Ovary (tissue), 3 donors: Measurements from ENCODE around the gene EVI5.

Experiments
- EP300 ChIP-seq: sonication (generic); formaldehyde crosslinking; IDR thresholded peaks from one replicate; pipeline ENCODE4 v1.6.1; 2017; ENCODE audit warnings: antibody characterized with exemption
- POLR2A ChIP-seq: fragments of 450-650 bp; IDR thresholded peaks from one replicate; pipeline ENCODE4 v1.6.1; 2017; ENCODE audit warnings: antibody characterized with exemption, mild to moderate bottlenecking, moderate library complexity
- TF ChIP-seq, protein P1 (sequence below), 3 donors: fragments of 450-650 bp in 2 of 3; fragments of 200-600 bp in 1 of 3; IDR thresholded peaks; one replicate each; pipeline versions ENCODE4 v1.5.1 to v1.8.0; 2016 to 2022; ENCODE audit warnings: antibody characterized with exemption in 3 of 3, mild to moderate bottlenecking in 1 of 3
- donor health status: DM: no; HTN: no; CAD: no.

DNA sequence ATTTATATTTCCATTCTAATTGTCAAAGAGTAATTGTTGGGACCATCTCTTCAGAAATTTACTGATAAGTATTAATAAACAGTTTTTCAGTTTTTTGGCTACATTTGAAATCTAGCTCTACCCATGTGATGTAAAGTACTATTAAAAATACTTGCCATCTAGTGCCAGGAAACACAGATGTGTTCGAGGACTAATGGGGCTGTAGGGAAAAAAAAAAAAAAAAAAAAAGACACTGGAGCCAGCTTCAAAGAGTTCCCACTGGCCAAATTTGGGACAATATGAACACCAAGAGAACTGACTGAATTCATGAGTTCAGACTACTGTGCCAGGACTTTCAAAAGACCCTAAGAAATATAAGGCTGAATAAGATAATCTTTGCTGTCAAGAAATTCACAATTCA is 233.0 kb downstream of the EVI5 start:
- TF ChIP-seq, protein P1, sequence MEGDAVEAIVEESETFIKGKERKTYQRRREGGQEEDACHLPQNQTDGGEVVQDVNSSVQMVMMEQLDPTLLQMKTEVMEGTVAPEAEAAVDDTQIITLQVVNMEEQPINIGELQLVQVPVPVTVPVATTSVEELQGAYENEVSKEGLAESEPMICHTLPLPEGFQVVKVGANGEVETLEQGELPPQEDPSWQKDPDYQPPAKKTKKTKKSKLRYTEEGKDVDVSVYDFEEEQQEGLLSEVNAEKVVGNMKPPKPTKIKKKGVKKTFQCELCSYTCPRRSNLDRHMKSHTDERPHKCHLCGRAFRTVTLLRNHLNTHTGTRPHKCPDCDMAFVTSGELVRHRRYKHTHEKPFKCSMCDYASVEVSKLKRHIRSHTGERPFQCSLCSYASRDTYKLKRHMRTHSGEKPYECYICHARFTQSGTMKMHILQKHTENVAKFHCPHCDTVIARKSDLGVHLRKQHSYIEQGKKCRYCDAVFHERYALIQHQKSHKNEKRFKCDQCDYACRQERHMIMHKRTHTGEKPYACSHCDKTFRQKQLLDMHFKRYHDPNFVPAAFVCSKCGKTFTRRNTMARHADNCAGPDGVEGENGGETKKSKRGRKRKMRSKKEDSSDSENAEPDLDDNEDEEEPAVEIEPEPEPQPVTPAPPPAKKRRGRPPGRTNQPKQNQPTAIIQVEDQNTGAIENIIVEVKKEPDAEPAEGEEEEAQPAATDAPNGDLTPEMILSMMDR (IDR thresholded peaks at IDR 0.05) = no peak
- TF ChIP-seq EP300 (no peak), POLR2A (no peak)
